ENCODE data around the gene MEI1. TPM values are rescaled to one million over a fixed set of nuclear protein-coding genes. Genes with fewer than 3 reads are reported as not detected.
"Not testable (repeated sequence)": the region's sequence is repeated elsewhere in the genome, so short reads cannot be mapped to it uniquely, and the experiment has no call there.

MEI1 gene
- total and polyA plus RNA-seq, 4 experiments from 2014 or later = 79.2 to 286 (median 118) TPM

DNA sequence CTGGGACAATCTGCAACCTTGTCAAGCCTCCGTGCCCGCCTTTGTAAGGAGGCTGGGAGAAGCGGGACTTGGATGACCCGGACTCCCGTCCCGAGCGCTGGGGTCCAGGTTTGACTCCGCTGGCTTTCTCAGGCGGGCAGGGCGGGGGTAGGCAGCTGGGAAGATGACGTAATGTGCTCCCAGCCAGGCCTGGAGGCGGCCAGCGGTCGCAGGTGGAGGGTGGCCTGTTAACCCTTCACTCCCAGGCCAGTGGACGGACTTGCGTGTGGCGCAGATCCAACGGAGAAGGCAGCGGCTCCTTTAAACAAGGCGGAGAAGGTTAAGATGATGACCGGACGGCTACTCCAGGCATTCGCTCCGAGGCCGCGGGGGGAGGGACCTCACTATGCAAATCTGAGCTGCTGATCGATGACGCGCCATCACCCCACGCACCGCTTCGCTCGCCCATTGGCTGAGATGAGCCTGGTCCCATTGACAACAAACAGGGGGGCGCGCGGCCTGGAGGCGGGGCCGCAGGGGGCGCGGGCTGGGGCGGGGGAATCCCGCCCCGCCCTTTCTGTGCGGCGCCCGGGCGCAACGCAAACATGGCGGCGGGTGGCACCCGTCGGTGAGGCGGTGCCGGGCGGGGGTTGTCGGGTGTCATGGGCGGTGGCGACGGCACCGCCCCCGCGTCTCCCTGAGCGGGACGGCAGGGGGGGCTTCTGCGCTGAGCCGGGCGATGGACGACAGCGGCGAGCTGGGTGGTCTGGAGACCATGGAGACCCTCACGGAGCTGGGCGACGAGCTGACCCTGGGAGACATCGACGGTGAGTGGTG is 133.5 kb downstream of the MEI1 start, which contains the start of gene SREBF2:
Gene SREBF2, plus strand, starts transcription at position 553 of the 816 bp plus-strand sequence. Its CDS starts 166 bp downstream, at position 719.
- ChIA-PET POLR2A (ENCODE audit: partially characterized antibody) (interaction anchor here (0.6 to 6.2 kb wide), 42 partner anchors 10 to 881 kb away, joined by 3 to 139 read pairs (median 5); partner anchors contain the start of genes CCDC134, CENPM, MEI1 and NDUFA6), CTCF (ENCODE audit: partially characterized antibody) (interaction anchor here (1.0 to 3.3 kb wide), 6 partner anchors 10 to 108 kb away, joined by 3 to 18 read pairs (median 8); partner anchors contain the start of genes CCDC134 and TNFRSF13C)
- H3K4me3 ChIP-seq (ENCODE audit: low read length in 2 of 2) = peak within 1 kb of the TSS; percentile 36 to 93
- H3K36me3 ChIP-seq (ENCODE audit: insufficient read depth, low read length) = peaks cover 11% of the 10 kb centered on the region
- intact Hi-C loops (cut with micrococcal nuclease) = loop anchor here (1.0 kb wide), 4 partner anchors 25 to 108 kb away; partner anchors contain the start of genes CCDC134 and SHISA8
- Mint-ChIP-seq H3K4me3 (peak within 1 kb of the TSS; percentile 92 to 97 (median 95)), H3K27me3 (no peaks in the 10 kb centered on the region), H3K36me3 (peaks cover 8 to 27% of the 10 kb centered on the region in 2 donors), H3K9me3 (no peaks in the 10 kb centered on the region), H3K4me1 (peaks cover 21 to 46% (median 31%) of the 10 kb centered on the region in 4 donors), H3K27ac (peak within 1 kb of the TSS; percentile 98 to 100 (median 99))
- no peaks in the 10 kb centered on the region for H3K9me3 ChIP-seq (ENCODE audit: control insufficient read depth in 1 of 2, low read length in 2 of 2)
- H3K4me1 ChIP-seq (ENCODE audit: insufficient read depth, low read length) = peaks cover 26% of the 10 kb centered on the region
- DNase-seq = peak; percentile 97 to 99 (median 98)
- peak within 1 kb of the TSS; percentile 84 for H3K27ac ChIP-seq (ENCODE audit: low read depth, low read length)
- no peaks in the 10 kb centered on the region for H3K27me3 ChIP-seq (ENCODE audit: insufficient read depth, low read length)

GRCh38 chr22:41833369-41834004 is 134.2 kb downstream of the MEI1 start:
- no peaks in the 10 kb centered on the region for H3K27me3 Mint-ChIP-seq
- Histone ChIP-seq H3K36me3 (ENCODE audit: insufficient read depth, low read length) (peaks cover 11% of the 10 kb centered on the region), H3K4me1 (ENCODE audit: insufficient read depth, low read length) (peaks cover 26% of the 10 kb centered on the region), H3K4me3 (ENCODE audit: low read length in 2 of 2) (peak overlapping the region; percentile 19 to 93), H3K27ac (ENCODE audit: low read depth, low read length) (peak overlapping the region; percentile 84), H3K27me3 (ENCODE audit: insufficient read depth, low read length) (no peaks in the 10 kb centered on the region), H3K9me3 (ENCODE audit: control insufficient read depth in 1 of 2, low read length in 2 of 2) (no peaks in the 10 kb centered on the region)
- H3K36me3 Mint-ChIP-seq = peaks cover 8 to 24% of the 10 kb centered on the region in 2 donors
- CTCF ChIA-PET (ENCODE audit: partially characterized antibody) = interaction anchor here (1.3 to 3.3 kb wide), 6 partner anchors 11 to 107 kb away, joined by 5 to 18 read pairs (median 8); partner anchors contain the start of gene CCDC134
- peak overlapping the region; percentile 94 to 99 (median 95) for H3K27ac Mint-ChIP-seq
- intact Hi-C loops (cut with micrococcal nuclease) = loop anchor here (1.0 kb wide), 2 partner anchors 24 to 107 kb away; no protein-coding TSS in a partner anchor
- H3K4me1 Mint-ChIP-seq = peaks cover 25 to 52% (median 36%) of the 10 kb centered on the region in 4 donors
- POLR2A ChIA-PET (ENCODE audit: partially characterized antibody) = interaction anchor here (0.6 to 6.2 kb wide), 37 partner anchors 9 to 782 kb away, joined by 3 to 139 read pairs (median 6); partner anchors contain the start of genes CCDC134, CENPM, MEI1 and NDUFA6
- peak overlapping the region; percentile 84 to 97 (median 90) for H3K4me3 Mint-ChIP-seq
- DNase-seq = peak; percentile 37 to 59 (median 51)
- H3K9me3 Mint-ChIP-seq = no peaks in the 10 kb centered on the region

GRCh38 chr22:41834005-41834944 is 135.0 kb downstream of the MEI1 start:
- DNase-seq = no peak
- Mint-ChIP-seq H3K27ac (peak overlapping the region; percentile 94 to 99 (median 95)), H3K4me1 (peaks cover 31 to 56% (median 43%) of the 10 kb centered on the region in 4 donors), H3K4me3 (peak overlapping the region; percentile 84 to 97 (median 90)), H3K9me3 (no peaks in the 10 kb centered on the region), H3K36me3 (peaks cover 8 to 24% of the 10 kb centered on the region in 2 donors), H3K27me3 (no peaks in the 10 kb centered on the region)
- Histone ChIP-seq H3K4me1 (ENCODE audit: insufficient read depth, low read length) (peaks cover 33% of the 10 kb centered on the region), H3K36me3 (ENCODE audit: insufficient read depth, low read length) (peaks cover 11% of the 10 kb centered on the region), H3K4me3 (ENCODE audit: low read length in 2 of 2) (peak overlapping the region; percentile 19 to 93), H3K9me3 (ENCODE audit: control insufficient read depth in 1 of 2, low read length in 2 of 2) (no peaks in the 10 kb centered on the region), H3K27me3 (ENCODE audit: insufficient read depth, low read length) (no peaks in the 10 kb centered on the region), H3K27ac (ENCODE audit: low read depth, low read length) (peak overlapping the region; percentile 84)
- intact Hi-C loops (cut with micrococcal nuclease) = no loop called here
- POLR2A ChIA-PET (ENCODE audit: partially characterized antibody) = interaction anchor here (1.3 to 6.2 kb wide), 17 partner anchors 9 to 610 kb away, joined by 3 to 139 read pairs (median 18); partner anchors contain the start of genes CCDC134, CENPM, SNU13 and TNFRSF13C
- CTCF ChIA-PET (ENCODE audit: partially characterized antibody) = interaction anchor here (0.7 to 2.0 kb wide), 4 partner anchors 28 to 106 kb away, joined by 3 to 6 read pairs (median 5); partner anchors contain the start of gene CCDC134

GRCh38 chr22:41835462-41835861 is 136.2 kb downstream of the MEI1 start:
- H3K9me3 Mint-ChIP-seq; H3K4me3 ChIP-seq (ENCODE audit: low read length in 2 of 2); H3K27me3 Mint-ChIP-seq; H3K27ac ChIP-seq (ENCODE audit: low read depth, low read length); intact Hi-C loops (cut with micrococcal nuclease); DNase-seq; H3K9me3 ChIP-seq (ENCODE audit: control insufficient read depth in 1 of 2, low read length in 2 of 2); H3K27me3 ChIP-seq (ENCODE audit: insufficient read depth, low read length): not testable (repeated sequence)
- H3K4me3 Mint-ChIP-seq = peak overlapping the region in 1 of 8 donors; percentile 6
- CTCF ChIA-PET (ENCODE audit: partially characterized antibody) = interaction anchor here (1.1 to 1.4 kb wide), 5 partner anchors 11 to 105 kb away, joined by 3 to 4 read pairs (median 4); no protein-coding TSS in a partner anchor
- peaks cover 34 to 64% (median 48%) of the 10 kb centered on the region in 4 donors for H3K4me1 Mint-ChIP-seq
- peaks cover 12 to 28% of the 10 kb centered on the region in 2 donors for H3K36me3 Mint-ChIP-seq
- Histone ChIP-seq H3K36me3 (ENCODE audit: insufficient read depth, low read length) (peaks cover 11% of the 10 kb centered on the region), H3K4me1 (ENCODE audit: insufficient read depth, low read length) (peaks cover 40% of the 10 kb centered on the region)
- peak overlapping the region in 4 of 7 donors; percentile 40 to 59 (median 51) for H3K27ac Mint-ChIP-seq
- POLR2A ChIA-PET (ENCODE audit: partially characterized antibody) = interaction anchor here (1.3 to 6.2 kb wide), 7 partner anchors 22 to 105 kb away, joined by 4 to 139 read pairs (median 42); partner anchors contain the start of genes CCDC134 and TNFRSF13C

DNA sequence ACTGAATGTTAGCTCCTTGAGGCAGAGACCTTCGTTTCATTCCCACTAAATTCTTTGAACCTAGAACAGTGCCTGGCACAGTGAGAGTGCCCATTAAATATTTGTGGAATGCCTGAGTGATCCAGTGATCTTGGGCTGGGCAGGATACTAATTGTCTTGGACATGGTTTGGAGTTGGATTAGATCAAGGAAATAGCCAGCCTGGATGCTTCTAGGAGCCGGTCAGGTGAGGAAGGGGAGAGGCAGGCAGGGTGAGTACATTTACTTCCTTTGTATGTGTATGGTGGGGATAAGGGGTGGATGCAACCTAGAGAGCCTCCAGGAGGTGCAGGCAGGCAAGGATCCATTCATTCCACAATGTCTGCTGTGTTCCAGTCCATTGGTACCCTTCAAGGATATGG is 137.2 kb downstream of the MEI1 start:
- Histone ChIP-seq H3K9me3 (ENCODE audit: control insufficient read depth in 1 of 2, low read length in 2 of 2) (no peaks in the 10 kb centered on the region), H3K4me3 (ENCODE audit: low read length in 2 of 2) (no peak overlapping the region), H3K27me3 (ENCODE audit: insufficient read depth, low read length) (no peaks in the 10 kb centered on the region), H3K4me1 (ENCODE audit: insufficient read depth, low read length) (peaks cover 48% of the 10 kb centered on the region), H3K27ac (ENCODE audit: low read depth, low read length) (no peak overlapping the region), H3K36me3 (ENCODE audit: insufficient read depth, low read length) (peaks cover 11% of the 10 kb centered on the region)
- ChIA-PET POLR2A (ENCODE audit: partially characterized antibody) (interaction anchor here (1.3 to 6.2 kb wide), 4 partner anchors 20 to 104 kb away, joined by 4 to 98 read pairs (median 28); partner anchors contain the start of gene CCDC134), CTCF (ENCODE audit: partially characterized antibody) (interaction anchor here (0.6 to 1.4 kb wide), 5 partner anchors 10 to 104 kb away, joined by 3 to 4 read pairs (median 3); partner anchors contain the start of gene TNFRSF13C)
- H3K27me3 Mint-ChIP-seq = no peaks in the 10 kb centered on the region
- H3K4me3 Mint-ChIP-seq = no peak overlapping the region
- intact Hi-C loops (cut with micrococcal nuclease) = no loop called here
- H3K9me3 Mint-ChIP-seq = no peaks in the 10 kb centered on the region
- no peak for DNase-seq
- H3K27ac Mint-ChIP-seq = peak overlapping the region in 4 of 7 donors; percentile 45 to 74 (median 54)
- H3K36me3 Mint-ChIP-seq = peaks cover 12 to 30% of the 10 kb centered on the region in 2 donors
- H3K4me1 Mint-ChIP-seq = peaks cover 41 to 72% (median 57%) of the 10 kb centered on the region in 4 donors
